Measurements from ENCODE around the gene MTCL3.

The MTCL3 gene

GRCh38 chr6:127447780-127448179 lies 71.4 kb downstream of the MTCL3 start:
- no TSS peak for BruUV-seq (replicated peaks)
- no peak for DNase-seq (ENCODE audit: low spot score)
- H3K27me3 ChIP-seq (replicated peaks; ENCODE audit: insufficient read depth, low read depth, low read length, poor library complexity) = no peaks in the 10 kb centered on the region
- ChIA-PET POLR2A (ENCODE audit: low non-redundant PET) (no interaction called here), CTCF (no interaction called here)
- no peaks in the 10 kb centered on the region for H3K4me1 ChIP-seq (ENCODE audit: insufficient read depth, low read length, poor library complexity, severe bottlenecking)
- H3K36me3 ChIP-seq (ENCODE audit: insufficient read depth, low read length, poor library complexity, severe bottlenecking) = peaks cover 50% of the 10 kb centered on the region
- intact Hi-C loops (cut with micrococcal nuclease; ENCODE audit: unreplicated experiment) = no loop called here
- H3K27ac ChIP-seq (ENCODE audit: low read depth, low read length, poor library complexity, severe bottlenecking) = no peak overlapping the region
- no peak for TF ChIP-seq CTCF (conservative IDR thresholded peaks at IDR 0.05; ENCODE audit: low read depth, low read length)
- TF ChIP-seq EZH2 (IDR thresholded peaks at IDR 0.05; ENCODE audit: borderline replicate concordance, low read depth, low read length, poor library complexity, severe bottlenecking) = no peak
- no peak overlapping the region for H3K4me3 ChIP-seq (ENCODE audit: low read depth, low read length, poor library complexity, severe bottlenecking)
- no peaks in the 10 kb centered on the region for H3K9me3 ChIP-seq (ENCODE audit: low read depth, low read length, poor library complexity, severe bottlenecking)

GRCh38 chr6:127446356-127446755 lies 72.8 kb downstream of the MTCL3 start:
- no peak for TF ChIP-seq EZH2 (IDR thresholded peaks at IDR 0.05; ENCODE audit: borderline replicate concordance, low read depth, low read length, poor library complexity, severe bottlenecking)
- TF ChIP-seq CTCF (conservative IDR thresholded peaks at IDR 0.05; ENCODE audit: low read depth, low read length) = no peak
- intact Hi-C loops (cut with micrococcal nuclease; ENCODE audit: unreplicated experiment) = no loop called here
- ChIA-PET CTCF (no interaction called here), POLR2A (ENCODE audit: low non-redundant PET) (no interaction called here)
- BruUV-seq (replicated peaks) = no TSS peak
- peak; percentile 32 for DNase-seq (ENCODE audit: low spot score)
- Histone ChIP-seq H3K4me3 (ENCODE audit: low read depth, low read length, poor library complexity, severe bottlenecking) (no peak overlapping the region), H3K9me3 (ENCODE audit: low read depth, low read length, poor library complexity, severe bottlenecking) (no peaks in the 10 kb centered on the region), H3K36me3 (ENCODE audit: insufficient read depth, low read length, poor library complexity, severe bottlenecking) (peaks cover 53% of the 10 kb centered on the region), H3K27ac (ENCODE audit: low read depth, low read length, poor library complexity, severe bottlenecking) (peak overlapping the region; percentile 6), H3K27me3 (replicated peaks; ENCODE audit: insufficient read depth, low read depth, low read length, poor library complexity) (no peaks in the 10 kb centered on the region), H3K4me1 (ENCODE audit: insufficient read depth, low read length, poor library complexity, severe bottlenecking) (no peaks in the 10 kb centered on the region)

- intact Hi-C loops (cut with micrococcal nuclease; ENCODE audit: unreplicated experiment) = no loop called here
Observed at GRCh38 chr6:127441881-127442280, 77.3 kb downstream of the MTCL3 start.

More at GRCh38 chr6:127441881-127442280, 77.3 kb downstream of the MTCL3 start:
- peaks cover 31% of the 10 kb centered on the region for H3K36me3 ChIP-seq (ENCODE audit: insufficient read depth, low read length, poor library complexity, severe bottlenecking)
- no peak for DNase-seq (ENCODE audit: low spot score)
- H3K4me3 ChIP-seq (ENCODE audit: low read depth, low read length, poor library complexity, severe bottlenecking) = no peak overlapping the region
- CTCF ChIA-PET = no interaction called here
- H3K4me1 ChIP-seq (ENCODE audit: insufficient read depth, low read length, poor library complexity, severe bottlenecking) = no peaks in the 10 kb centered on the region
- no TSS peak for BruUV-seq (replicated peaks)
- no peaks in the 10 kb centered on the region for H3K27me3 ChIP-seq (replicated peaks; ENCODE audit: insufficient read depth, low read depth, low read length, poor library complexity)
- POLR2A ChIA-PET (ENCODE audit: low non-redundant PET) = no interaction called here
- no peak overlapping the region for H3K27ac ChIP-seq (ENCODE audit: low read depth, low read length, poor library complexity, severe bottlenecking)
- H3K9me3 ChIP-seq (ENCODE audit: low read depth, low read length, poor library complexity, severe bottlenecking) = no peaks in the 10 kb centered on the region
- TF ChIP-seq CTCF (conservative IDR thresholded peaks at IDR 0.05; ENCODE audit: low read depth, low read length) (no peak), EZH2 (IDR thresholded peaks at IDR 0.05; ENCODE audit: borderline replicate concordance, low read depth, low read length, poor library complexity, severe bottlenecking) (no peak)
